HEK293 (cell line): ENCODE results near the gene CMPK1.
A peak's percentile ranks its signal among the peaks of the same experiment; 100 is the strongest.

Experiments used
- CTCF ChIA-PET: fragments of 350-600 bp; formaldehyde crosslinking; extraction: SDS; loops from one replicate; lab custom pipeline; 2021; ENCODE audit warnings: antibody characterized with exemption; lab: Yijun Ruan, JAX
- POLR2A ChIA-PET: fragments of 300-600 bp; formaldehyde crosslinking; extraction: SDS; loops from one replicate; lab custom pipeline; 2020; ENCODE audit warnings: antibody characterized with exemption, inconsistent platforms; lab: Yijun Ruan, JAX
- H3K27ac ChIP-seq: fragments of 200-500 bp; sonication (Bioruptor generic); 2 replicates; pipeline ENCODE4 v1.5.1; 2014; ENCODE audit warnings: low read depth, low read length, control low read depth, inconsistent platforms; ENCODE audit errors: extremely low read depth
- H3K36me3 ChIP-seq, 2 experiments: fragments of 200-500 bp in 1 of 2; sonication (Bioruptor generic) in 1 of 2; 1 replicate in 1 of 2; 2 replicates in 1 of 2; pipeline ENCODE4 v1.5.1; 2014 to 2017; ENCODE audit warnings: inconsistent platforms in 2 of 2, low read length in 2 of 2; ENCODE audit not compliant: control insufficient read depth in 2 of 2, insufficient read depth in 1 of 2
- H3K4me1 ChIP-seq: fragments of 200-500 bp; sonication (Bioruptor generic); 2 replicates; pipeline ENCODE4 v1.5.1; 2014; ENCODE audit warnings: mild to moderate bottlenecking, low read length, inconsistent platforms; ENCODE audit not compliant: control insufficient read depth, insufficient read depth
- H3K4me3 ChIP-seq: 2 replicates; pipeline ENCODE4 v1.5.1; 2011; ENCODE audit warnings: low read depth, mild to moderate bottlenecking, control low read depth, low read length, moderate library complexity
- H3K9me3 ChIP-seq: fragments of 200-500 bp; sonication (Bioruptor generic); 2 replicates; pipeline ENCODE4 v1.5.1; 2014; ENCODE audit warnings: low read depth, low read length, inconsistent platforms; ENCODE audit not compliant: control insufficient read depth, insufficient read depth
- ATF2 ChIP-seq: fragments of 450-650 bp; formaldehyde crosslinking; IDR thresholded peaks from 2 replicates; pipeline ENCODE4 v1.5.1; 2016; ENCODE audit warnings: missing biosample characterization, missing genetic modification characterization, low read depth
- FEZF1 ChIP-seq: fragments of 450-650 bp; formaldehyde crosslinking; IDR thresholded peaks from 2 replicates; pipeline ENCODE4 v1.5.1; 2016; ENCODE audit warnings: missing biosample characterization, missing genetic modification characterization
- OSR2 ChIP-seq: fragments of 450-650 bp; formaldehyde crosslinking; IDR thresholded peaks from 2 replicates; pipeline ENCODE4 v1.5.1; 2016; ENCODE audit warnings: missing biosample characterization, missing genetic modification characterization
- OVOL3 ChIP-seq: fragments of 450-650 bp; formaldehyde crosslinking; IDR thresholded peaks from 2 replicates; pipeline ENCODE4 v1.5.1; 2016; ENCODE audit warnings: missing biosample characterization, missing genetic modification characterization
- PRDM1 ChIP-seq: fragments of 450-650 bp; formaldehyde crosslinking; IDR thresholded peaks from 2 replicates; pipeline ENCODE4; 2016; ENCODE audit warnings: missing biosample characterization, missing genetic modification characterization
- PRDM10 ChIP-seq: fragments of 450-650 bp; formaldehyde crosslinking; IDR thresholded peaks from 2 replicates; pipeline ENCODE4 v1.5.1; 2016; ENCODE audit warnings: missing biosample characterization, missing genetic modification characterization
- PRDM6 ChIP-seq: fragments of 450-650 bp; formaldehyde crosslinking; IDR thresholded peaks from 2 replicates; pipeline ENCODE4 v1.5.1; 2017; ENCODE audit warnings: missing biosample characterization, missing genetic modification characterization
- RBAK ChIP-seq: fragments of 450-650 bp; formaldehyde crosslinking; IDR thresholded peaks from 2 replicates; pipeline ENCODE4 v1.5.1; 2016; ENCODE audit warnings: missing biosample characterization, missing genetic modification characterization
- ZNF10 ChIP-seq: fragments of 450-650 bp; formaldehyde crosslinking; IDR thresholded peaks from 2 replicates; pipeline ENCODE4 v1.5.1; 2017; ENCODE audit warnings: missing biosample characterization, missing genetic modification characterization
- ZNF18 ChIP-seq: fragments of 450-650 bp; formaldehyde crosslinking; IDR thresholded peaks from 2 replicates; pipeline ENCODE4 v1.5.1; 2016; ENCODE audit warnings: missing biosample characterization, missing genetic modification characterization
- ZNF518A ChIP-seq: fragments of 450-650 bp; formaldehyde crosslinking; conservative IDR thresholded peaks from 2 replicates; pipeline ENCODE4 v1.5.1; 2016; ENCODE audit warnings: low read depth, missing biosample characterization, missing genetic modification characterization
- ZNF561 ChIP-seq: fragments of 450-650 bp; IDR thresholded peaks from 2 replicates; pipeline ENCODE4 v1.5.1; 2018; ENCODE audit warnings: missing biosample characterization, missing genetic modification characterization, borderline replicate concordance
- ZNF658 ChIP-seq: fragments of 450-650 bp; formaldehyde crosslinking; IDR thresholded peaks from 2 replicates; pipeline ENCODE4; 2016; ENCODE audit warnings: missing biosample characterization, missing genetic modification characterization
- ZNF664 ChIP-seq: fragments of 450-650 bp; formaldehyde crosslinking; IDR thresholded peaks from 2 replicates; pipeline ENCODE4 v1.5.1; 2016; ENCODE audit warnings: missing biosample characterization, missing genetic modification characterization
- ZNF701 ChIP-seq: fragments of 450-650 bp; formaldehyde crosslinking; IDR thresholded peaks from 2 replicates; pipeline ENCODE4 v1.5.1; 2016; ENCODE audit warnings: missing biosample characterization, missing genetic modification characterization
- ZNF704 ChIP-seq: fragments of 450-650 bp; formaldehyde crosslinking; IDR thresholded peaks from 2 replicates; pipeline ENCODE4 v1.5.1; 2016; ENCODE audit warnings: missing biosample characterization, missing genetic modification characterization
- ZNF843 ChIP-seq: fragments of 450-650 bp; formaldehyde crosslinking; IDR thresholded peaks from 2 replicates; pipeline ENCODE4 v1.5.1; 2016; ENCODE audit warnings: missing biosample characterization, missing genetic modification characterization
- ZSCAN16 ChIP-seq: fragments of 450-650 bp; formaldehyde crosslinking; IDR thresholded peaks from 2 replicates; pipeline ENCODE4 v1.5.1; 2016; ENCODE audit warnings: missing biosample characterization, missing genetic modification characterization
- ZSCAN30 ChIP-seq: fragments of 450-650 bp; IDR thresholded peaks from 2 replicates; pipeline ENCODE4 v1.5.1; 2018; ENCODE audit warnings: missing biosample characterization, mild to moderate bottlenecking, missing genetic modification characterization, moderate library complexity

The CMPK1 gene

GRCh38 chr1:47348246-47348645 is 14.7 kb downstream of the CMPK1 start:
- no peaks in the 10 kb centered on the region for H3K4me1 ChIP-seq
- peaks cover 6 to 12% of the 10 kb centered on the region in 2 experiments; a peak in 2 of 3 replicates for H3K36me3 ChIP-seq
- no peak for TF ChIP-seq ZNF704
- 0 out of 2 replicates have a peak, but pooled peaks have one; percentile 25 for TF ChIP-seq ZSCAN30
- no peak for TF ChIP-seq OSR2 (tag by site-specific recombination)
- no peak for TF ChIP-seq ZSCAN16 (tag by site-specific recombination)
- TF ChIP-seq OVOL3 (tag by site-specific recombination), result peak; percentile 38; the same call in 1 of the 2 replicates
- TF ChIP-seq ZNF664 (tag by site-specific recombination), result no peak
- no peak for TF ChIP-seq ZNF561
- peak; percentile 85 for TF ChIP-seq PRDM6
- TF ChIP-seq PRDM10 (tag by site-specific recombination), result no peak
- TF ChIP-seq PRDM1 (tag by site-specific recombination), result no peak
- TF ChIP-seq ZNF843 (tag by site-specific recombination), result 0 out of 2 replicates have a peak, but pooled peaks have one; percentile 17
- TF ChIP-seq ZNF18 (tag by site-specific recombination), result 0 out of 2 replicates have a peak, but pooled peaks have one; percentile 32
- TF ChIP-seq FEZF1 (tag by site-specific recombination), result 0 out of 2 replicates have a peak, but pooled peaks have one; percentile 37
- no peak for TF ChIP-seq ZNF518A (tag by site-specific recombination)
- no peak for TF ChIP-seq ZNF10 (tag by site-specific recombination)
- no peak for TF ChIP-seq RBAK
- no peak for TF ChIP-seq ZNF658
- no peak for TF ChIP-seq ATF2 (tag by site-specific recombination)
- TF ChIP-seq ZNF701, result no peak
- H3K27ac ChIP-seq, result no peak overlapping the region
- H3K4me3 ChIP-seq, result no peak overlapping the region
- H3K9me3 ChIP-seq, result no peaks in the 10 kb centered on the region
- POLR2A ChIA-PET, result interaction anchor here (0.6 to 1.1 kb wide), 2 partner anchors 10 to 34 kb away, joined by 3 to 6 read pairs; partner anchors contain the start of gene STIL
- CTCF ChIA-PET, result interaction anchor here (0.9 to 1.0 kb wide), 2 partner anchors 10 to 30 kb away, joined by 4 to 6 read pairs; no protein-coding TSS in a partner anchor
